PC-9 (cell line): Measurements from ENCODE around the gene ITIH4.

Experiments
- EZH2 ChIP-seq: fragments of 200-600 bp; sonication (generic); IDR thresholded peaks from 2 replicates; pipeline ENCODE4 v1.8.0; 2017; ENCODE audit warnings: antibody characterized with exemption, low read depth
- TF ChIP-seq, protein P1 (sequence below): fragments of 200-600 bp; sonication (generic); conservative IDR thresholded peaks from 2 replicates; pipeline ENCODE4 v1.6.1; 2017; ENCODE audit warnings: mixed run types, antibody characterized with exemption, mild to moderate bottlenecking, moderate library complexity

DNA sequence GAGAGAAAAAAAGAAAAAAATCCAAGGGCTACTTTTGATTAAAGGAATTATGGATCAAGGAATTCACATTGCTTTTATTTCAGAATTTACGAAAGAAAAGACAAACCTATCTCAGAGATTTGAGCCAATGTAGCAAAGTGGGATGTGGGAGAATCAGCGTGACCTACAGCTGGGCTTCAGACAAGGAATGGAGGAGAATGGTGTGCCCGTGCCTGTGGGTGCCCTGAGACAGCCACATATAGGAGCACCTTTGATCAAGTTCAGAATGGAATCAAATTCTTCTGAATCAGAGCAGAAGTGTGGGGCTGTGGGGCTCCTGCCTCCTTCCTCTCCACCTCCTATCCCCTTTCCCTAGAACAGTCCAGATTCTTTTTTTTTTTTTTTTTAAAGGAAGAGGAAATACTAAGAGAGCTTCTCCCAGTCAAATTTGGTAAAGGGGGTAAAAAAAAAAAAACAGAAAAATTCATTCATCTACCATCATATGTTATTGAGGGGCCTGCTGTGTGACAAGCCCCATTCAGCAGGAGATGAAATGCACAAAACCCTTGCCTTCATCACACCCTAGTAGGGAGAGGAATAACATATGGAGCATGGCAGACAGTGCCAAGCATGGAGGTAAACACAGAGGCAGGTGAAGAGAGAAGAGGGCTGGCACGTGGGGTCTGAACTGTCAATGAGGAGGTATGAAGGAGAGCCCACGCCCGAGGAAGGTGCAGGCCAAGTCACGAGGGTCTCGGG lies 29.4 kb upstream of the ITIH4 start:
- TF ChIP-seq, protein P1, sequence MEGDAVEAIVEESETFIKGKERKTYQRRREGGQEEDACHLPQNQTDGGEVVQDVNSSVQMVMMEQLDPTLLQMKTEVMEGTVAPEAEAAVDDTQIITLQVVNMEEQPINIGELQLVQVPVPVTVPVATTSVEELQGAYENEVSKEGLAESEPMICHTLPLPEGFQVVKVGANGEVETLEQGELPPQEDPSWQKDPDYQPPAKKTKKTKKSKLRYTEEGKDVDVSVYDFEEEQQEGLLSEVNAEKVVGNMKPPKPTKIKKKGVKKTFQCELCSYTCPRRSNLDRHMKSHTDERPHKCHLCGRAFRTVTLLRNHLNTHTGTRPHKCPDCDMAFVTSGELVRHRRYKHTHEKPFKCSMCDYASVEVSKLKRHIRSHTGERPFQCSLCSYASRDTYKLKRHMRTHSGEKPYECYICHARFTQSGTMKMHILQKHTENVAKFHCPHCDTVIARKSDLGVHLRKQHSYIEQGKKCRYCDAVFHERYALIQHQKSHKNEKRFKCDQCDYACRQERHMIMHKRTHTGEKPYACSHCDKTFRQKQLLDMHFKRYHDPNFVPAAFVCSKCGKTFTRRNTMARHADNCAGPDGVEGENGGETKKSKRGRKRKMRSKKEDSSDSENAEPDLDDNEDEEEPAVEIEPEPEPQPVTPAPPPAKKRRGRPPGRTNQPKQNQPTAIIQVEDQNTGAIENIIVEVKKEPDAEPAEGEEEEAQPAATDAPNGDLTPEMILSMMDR = no peak
- TF ChIP-seq EZH2 = no peak
